ENCODE measurements around the gene ADAMTS17. TPM values are rescaled to one million over a fixed set of nuclear protein-coding genes. Genes with fewer than 3 reads are reported as not detected.

ADAMTS17 gene
- total RNA-seq, 1 experiment from 2014 or later, result 7.7 TPM

DNA sequence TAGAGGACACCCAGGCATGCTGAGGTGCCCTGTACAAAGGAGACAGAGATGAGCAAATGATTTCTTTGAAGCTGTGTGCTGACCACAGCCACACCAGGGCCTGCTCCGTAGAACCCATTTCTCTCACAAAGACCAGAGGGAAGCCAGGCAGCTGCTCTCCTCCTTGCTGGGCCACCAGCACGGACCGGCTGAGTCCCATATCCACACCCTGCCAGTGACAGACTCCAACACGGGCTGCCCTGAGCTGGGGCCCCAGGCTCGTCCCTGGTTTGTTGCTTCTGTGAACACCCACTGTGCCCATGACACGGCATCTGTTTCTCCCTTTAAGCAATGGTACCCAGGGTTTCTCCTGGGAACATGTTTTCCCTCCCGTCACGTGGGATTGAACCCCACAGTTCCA is 284.5 kb downstream of the ADAMTS17 start:
- Mint-ChIP-seq H3K4me1 (ENCODE audit: insufficient read depth, unreplicated experiment) (peaks cover 9% of the 10 kb centered on the region), H3K9me3 (ENCODE audit: unreplicated experiment) (no peaks in the 10 kb centered on the region), H3K4me3 (ENCODE audit: unreplicated experiment) (no peak overlapping the region), H3K36me3 (ENCODE audit: insufficient read depth, unreplicated experiment) (no peaks in the 10 kb centered on the region), H3K27ac (ENCODE audit: low read depth, unreplicated experiment) (no peak overlapping the region), H3K27me3 (ENCODE audit: insufficient read depth, unreplicated experiment) (no peaks in the 10 kb centered on the region)
- TF ChIP-seq, protein P1, sequence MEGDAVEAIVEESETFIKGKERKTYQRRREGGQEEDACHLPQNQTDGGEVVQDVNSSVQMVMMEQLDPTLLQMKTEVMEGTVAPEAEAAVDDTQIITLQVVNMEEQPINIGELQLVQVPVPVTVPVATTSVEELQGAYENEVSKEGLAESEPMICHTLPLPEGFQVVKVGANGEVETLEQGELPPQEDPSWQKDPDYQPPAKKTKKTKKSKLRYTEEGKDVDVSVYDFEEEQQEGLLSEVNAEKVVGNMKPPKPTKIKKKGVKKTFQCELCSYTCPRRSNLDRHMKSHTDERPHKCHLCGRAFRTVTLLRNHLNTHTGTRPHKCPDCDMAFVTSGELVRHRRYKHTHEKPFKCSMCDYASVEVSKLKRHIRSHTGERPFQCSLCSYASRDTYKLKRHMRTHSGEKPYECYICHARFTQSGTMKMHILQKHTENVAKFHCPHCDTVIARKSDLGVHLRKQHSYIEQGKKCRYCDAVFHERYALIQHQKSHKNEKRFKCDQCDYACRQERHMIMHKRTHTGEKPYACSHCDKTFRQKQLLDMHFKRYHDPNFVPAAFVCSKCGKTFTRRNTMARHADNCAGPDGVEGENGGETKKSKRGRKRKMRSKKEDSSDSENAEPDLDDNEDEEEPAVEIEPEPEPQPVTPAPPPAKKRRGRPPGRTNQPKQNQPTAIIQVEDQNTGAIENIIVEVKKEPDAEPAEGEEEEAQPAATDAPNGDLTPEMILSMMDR (IDR thresholded peaks at IDR 0.05; ENCODE audit: unreplicated experiment), result no peak
- POLR2A ChIA-PET, result interaction anchor here (0.8 kb wide), 1 partner anchor 10 kb away, joined by 3 read pairs; no protein-coding TSS in a partner anchor
- CTCF ChIA-PET, result interaction anchor here (0.7 kb wide), 1 partner anchor 474 kb away, joined by 3 read pairs; no protein-coding TSS in a partner anchor
- intact Hi-C loops (cut with micrococcal nuclease), result no loop called here
- BruUV-seq (replicated peaks), result no TSS peak
- DNase-seq (ENCODE audit: unreplicated experiment), result no peak

DNA sequence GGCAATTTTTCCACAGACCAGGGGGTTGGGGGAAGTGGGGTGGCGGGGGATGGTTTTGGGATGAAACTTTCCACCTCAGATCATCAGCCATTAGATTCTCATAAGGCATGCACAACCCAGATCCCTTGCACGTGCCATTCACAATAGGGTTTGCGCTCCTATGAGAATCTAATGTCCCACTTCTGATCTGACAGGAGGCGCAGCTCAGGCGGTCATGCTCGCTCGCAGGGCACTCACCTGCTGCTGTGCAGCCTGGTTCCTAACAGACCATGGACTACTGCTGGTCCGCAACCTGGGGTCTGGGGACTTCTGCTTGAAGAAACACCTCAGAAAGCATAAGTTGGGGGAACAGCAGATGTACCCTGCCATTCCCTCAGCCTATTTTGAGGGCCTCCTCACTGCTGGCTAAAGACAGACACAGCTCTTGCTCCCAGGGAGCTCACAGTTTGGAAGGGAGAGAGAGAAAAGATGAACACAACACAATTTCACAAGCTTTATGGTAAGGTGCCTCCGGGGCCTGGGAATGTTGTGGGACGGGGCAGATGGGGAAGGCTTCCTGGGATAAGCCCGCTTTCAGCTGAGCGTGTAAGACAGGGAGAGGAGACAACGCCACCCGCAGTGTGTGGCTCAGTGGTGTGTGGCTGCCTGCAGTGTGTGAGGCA is 285.2 kb downstream of the ADAMTS17 start:
- no peak for DNase-seq (ENCODE audit: unreplicated experiment)
- no peaks in the 10 kb centered on the region for H3K27me3 Mint-ChIP-seq (ENCODE audit: insufficient read depth, unreplicated experiment)
- no peak overlapping the region for H3K27ac Mint-ChIP-seq (ENCODE audit: low read depth, unreplicated experiment)
- H3K4me1 Mint-ChIP-seq (ENCODE audit: insufficient read depth, unreplicated experiment), result peaks cover 9% of the 10 kb centered on the region
- intact Hi-C loops (cut with micrococcal nuclease), result no loop called here
- ChIA-PET POLR2A (interaction anchor here (0.5 kb wide), 1 partner anchor 28 kb away, joined by 3 read pairs; no protein-coding TSS in a partner anchor), CTCF (interaction anchor here (0.6 kb wide), 1 partner anchor 125 kb away, joined by 4 read pairs; no protein-coding TSS in a partner anchor)
- H3K4me3 Mint-ChIP-seq (ENCODE audit: unreplicated experiment), result no peak overlapping the region
- TF ChIP-seq, protein P1 (IDR thresholded peaks at IDR 0.05; ENCODE audit: unreplicated experiment), result no peak
- no peaks in the 10 kb centered on the region for H3K9me3 Mint-ChIP-seq (ENCODE audit: unreplicated experiment)
- BruUV-seq (replicated peaks), result no TSS peak
- no peaks in the 10 kb centered on the region for H3K36me3 Mint-ChIP-seq (ENCODE audit: insufficient read depth, unreplicated experiment)

DNA sequence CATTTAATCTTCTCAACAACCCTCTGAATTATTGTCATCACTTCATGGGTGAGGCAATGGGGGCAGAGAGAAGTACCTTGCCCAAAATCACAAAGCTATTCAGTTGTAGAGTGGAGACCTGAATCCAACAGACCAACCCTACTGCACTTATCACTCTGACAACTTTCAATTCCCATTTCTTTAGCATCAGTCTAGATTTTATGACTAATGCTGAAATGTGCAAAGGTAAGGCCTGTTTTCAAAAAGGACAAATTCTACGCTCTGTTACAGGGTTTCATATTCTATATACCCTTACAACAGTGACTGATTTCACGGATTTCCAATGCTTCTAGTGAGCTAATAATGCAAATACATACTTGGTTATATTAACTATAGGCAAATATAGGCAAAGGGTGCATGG is 286.0 kb downstream of the ADAMTS17 start:
- Mint-ChIP-seq H3K27ac (ENCODE audit: low read depth, unreplicated experiment) (no peak overlapping the region), H3K4me1 (ENCODE audit: insufficient read depth, unreplicated experiment) (peaks cover 7% of the 10 kb centered on the region), H3K4me3 (ENCODE audit: unreplicated experiment) (no peak overlapping the region), H3K27me3 (ENCODE audit: insufficient read depth, unreplicated experiment) (no peaks in the 10 kb centered on the region), H3K9me3 (ENCODE audit: unreplicated experiment) (no peaks in the 10 kb centered on the region), H3K36me3 (ENCODE audit: insufficient read depth, unreplicated experiment) (no peaks in the 10 kb centered on the region)
- no peak for DNase-seq (ENCODE audit: unreplicated experiment)
- TF ChIP-seq, protein P1 (IDR thresholded peaks at IDR 0.05; ENCODE audit: unreplicated experiment), result no peak
- ChIA-PET CTCF (interaction anchor here (0.6 kb wide), 1 partner anchor 125 kb away, joined by 4 read pairs; no protein-coding TSS in a partner anchor), POLR2A (interaction anchor here (0.5 kb wide), 1 partner anchor 27 kb away, joined by 3 read pairs; no protein-coding TSS in a partner anchor)
- BruUV-seq (replicated peaks), result no TSS peak
- intact Hi-C loops (cut with micrococcal nuclease), result no loop called here

DNA sequence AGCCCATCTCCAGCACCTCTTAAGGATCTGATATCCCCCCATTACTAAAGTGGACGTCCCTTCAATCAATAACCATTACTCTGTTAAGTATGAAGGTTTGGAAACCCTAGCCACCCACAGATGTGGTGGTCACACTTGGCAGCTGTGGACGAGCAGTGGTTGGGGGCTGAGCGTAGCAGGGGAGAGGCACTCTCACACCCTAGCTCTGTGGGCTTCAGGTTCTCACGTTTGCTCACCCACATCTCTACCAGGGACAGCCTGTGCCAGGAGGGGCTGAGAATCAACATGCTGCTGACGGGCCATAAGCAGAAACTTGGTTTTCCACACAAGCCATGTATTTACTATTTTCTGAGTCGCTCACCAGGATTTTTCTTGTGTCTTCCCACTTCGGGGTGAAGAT is 287.2 kb downstream of the ADAMTS17 start:
- no peaks in the 10 kb centered on the region for H3K4me1 Mint-ChIP-seq (ENCODE audit: insufficient read depth, unreplicated experiment)
- intact Hi-C loops (cut with micrococcal nuclease), result no loop called here
- TF ChIP-seq, protein P1 (IDR thresholded peaks at IDR 0.05; ENCODE audit: unreplicated experiment), result no peak
- H3K4me3 Mint-ChIP-seq (ENCODE audit: unreplicated experiment), result no peak overlapping the region
- H3K9me3 Mint-ChIP-seq (ENCODE audit: unreplicated experiment), result no peaks in the 10 kb centered on the region
- BruUV-seq (replicated peaks), result no TSS peak
- H3K36me3 Mint-ChIP-seq (ENCODE audit: insufficient read depth, unreplicated experiment), result no peaks in the 10 kb centered on the region
- POLR2A ChIA-PET, result no interaction called here
- H3K27me3 Mint-ChIP-seq (ENCODE audit: insufficient read depth, unreplicated experiment), result no peaks in the 10 kb centered on the region
- DNase-seq (ENCODE audit: unreplicated experiment), result no peak
- no peak overlapping the region for H3K27ac Mint-ChIP-seq (ENCODE audit: low read depth, unreplicated experiment)
- CTCF ChIA-PET, result interaction anchor here (0.6 kb wide), 1 partner anchor 102 kb away, joined by 3 read pairs; no protein-coding TSS in a partner anchor

Measured in MCF 10A (cell line).